NB4 (cell line): Measurements from ENCODE around the gene IQCK.

ENCODE experiments used
- DNase-seq: peaks from one replicate; pipeline ENCODE4 v3.0.0; 2010; ENCODE audit warnings: low read depth
- H3K4me3 ChIP-seq: one replicate; pipeline ENCODE4 v1.5.1; 2011; ENCODE audit warnings: mild to moderate bottlenecking, low read depth, low read length, moderate library complexity
- CTCF ChIP-seq: IDR thresholded peaks from one replicate; pipeline ENCODE4 v1.5.1; 2012; ENCODE audit warnings: low read depth, low read length
- MYC ChIP-seq: IDR thresholded peaks from 2 replicates; pipeline ENCODE4 v1.6.1; 2011; ENCODE audit warnings: low read depth, low read length
- POLR2A ChIP-seq: IDR thresholded peaks from 2 replicates; pipeline ENCODE4 v1.6.1; 2011; ENCODE audit warnings: mild to moderate bottlenecking; ENCODE audit not compliant: insufficient read length; ENCODE audit errors: extremely low read depth
- TF ChIP-seq, protein P1 (sequence below): IDR thresholded peaks from 2 replicates; pipeline ENCODE4 v1.6.1; 2011; ENCODE audit warnings: low read depth, low read length

IQCK gene

GRCh38 chr16:19769239-19769638 is 51.2 kb downstream of the IQCK start:
- no peak for DNase-seq
- no peak for TF ChIP-seq MYC
- TF ChIP-seq POLR2A, result no peak
- no peak for TF ChIP-seq CTCF
- TF ChIP-seq, protein P1, sequence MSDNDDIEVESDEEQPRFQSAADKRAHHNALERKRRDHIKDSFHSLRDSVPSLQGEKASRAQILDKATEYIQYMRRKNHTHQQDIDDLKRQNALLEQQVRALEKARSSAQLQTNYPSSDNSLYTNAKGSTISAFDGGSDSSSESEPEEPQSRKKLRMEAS, result no peak
- H3K4me3 ChIP-seq, result no peak overlapping the region

DNA sequence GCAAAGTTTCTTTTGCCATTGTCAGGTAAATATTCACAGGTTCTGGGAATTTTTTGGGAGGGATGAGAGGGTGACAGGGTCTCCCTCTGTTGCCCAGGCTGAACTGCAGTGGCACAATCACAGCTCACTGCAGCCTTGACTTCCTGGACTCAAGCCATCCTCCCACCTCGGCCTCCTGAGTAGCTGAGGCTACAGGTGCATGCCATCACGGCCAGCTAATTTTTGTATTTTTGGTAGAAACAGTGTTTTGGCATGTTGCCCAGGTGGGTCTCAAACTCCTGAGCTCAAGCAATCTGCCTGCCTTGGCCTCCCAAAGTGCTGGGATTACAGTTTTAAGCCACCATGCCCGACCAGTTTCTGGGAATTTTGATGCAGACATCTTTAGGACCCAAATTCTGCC is 53.0 kb downstream of the IQCK start:
- TF ChIP-seq POLR2A (no peak), MYC (no peak), CTCF (no peak)
- TF ChIP-seq, protein P1, result no peak
- DNase-seq, result no peak

GRCh38 chr16:19771796-19772195 is 53.7 kb downstream of the IQCK start:
- no peak for DNase-seq
- TF ChIP-seq, protein P1, result no peak
- TF ChIP-seq POLR2A (no peak), MYC (no peak), CTCF (no peak)
- H3K4me3 ChIP-seq, result no peak overlapping the region

More for the DNA sequence above, 53.0 kb downstream of the IQCK start:
- H3K4me3 ChIP-seq, result no peak overlapping the region

DNA sequence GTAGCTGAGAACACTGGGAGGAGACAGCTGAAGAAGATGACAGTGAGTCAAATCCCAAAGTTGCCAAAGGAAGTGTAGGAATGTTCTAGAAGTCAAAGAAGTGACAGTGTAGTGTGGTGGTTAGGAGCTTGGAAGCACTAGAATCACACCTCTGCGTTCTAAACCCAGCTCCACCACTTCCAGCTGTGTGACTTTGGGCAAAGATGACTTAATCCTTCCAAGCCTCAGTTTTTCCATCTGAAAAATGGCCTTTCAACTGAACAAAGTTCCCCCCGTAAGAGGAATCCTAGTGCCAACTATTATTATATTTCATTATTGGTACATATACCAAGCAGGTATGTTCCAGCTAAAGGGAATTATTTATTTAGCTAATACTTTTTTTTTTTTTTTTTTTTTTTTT is 56.0 kb downstream of the IQCK start:
- TF ChIP-seq MYC, result no peak
- TF ChIP-seq CTCF, result no peak
- TF ChIP-seq, protein P1, result no peak
- no peak for TF ChIP-seq POLR2A
- no peak for DNase-seq
- H3K4me3 ChIP-seq, result no peak overlapping the region

DNA sequence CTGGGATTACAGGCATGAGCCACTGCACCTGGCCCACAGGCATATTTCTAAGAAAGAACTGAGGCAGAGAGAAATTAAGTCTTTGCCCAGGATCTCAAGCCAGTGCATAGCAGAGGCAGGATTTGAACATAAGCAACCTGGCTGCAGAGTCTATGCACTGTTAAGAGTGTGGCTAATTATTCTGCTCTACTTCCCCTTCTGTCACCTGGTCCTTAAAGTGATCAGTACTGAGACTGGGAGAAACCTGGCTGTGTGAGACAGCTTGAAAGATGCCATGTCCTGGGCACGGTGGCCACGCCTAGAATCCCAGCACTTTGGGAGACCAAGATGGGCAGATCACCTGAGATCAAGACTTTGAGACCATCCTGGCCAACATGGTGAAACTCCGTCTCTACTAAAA is 58.1 kb downstream of the IQCK start:
- no peak for TF ChIP-seq MYC
- TF ChIP-seq CTCF, result no peak
- no peak for DNase-seq

GRCh38 chr16:19776565-19776964 is 58.5 kb downstream of the IQCK start:
- DNase-seq, result no peak
- H3K4me3 ChIP-seq, result no peak overlapping the region
- TF ChIP-seq, protein P1, result no peak
- TF ChIP-seq MYC, result no peak
- no peak for TF ChIP-seq POLR2A
- no peak for TF ChIP-seq CTCF

More for the DNA sequence above, 58.1 kb downstream of the IQCK start:
- H3K4me3 ChIP-seq, result no peak overlapping the region
